Measurements from ENCODE around the gene ADCK1. TPM values are rescaled to one million over a fixed set of nuclear protein-coding genes. Genes with fewer than 3 reads are reported as not detected.

Gene ADCK1
- total and polyA plus RNA-seq, 9 of the 15 experiments (the other 6 are each of a cell fraction or from before 2014, with no cell fraction given) = 2.8 to 8.9 (median 4.3) TPM

- no peak for TF ChIP-seq ZNF398 (CRISPR knock-in tag; IDR thresholded peaks at IDR 0.05)
- no peak for TF ChIP-seq CEBPZ (IDR thresholded peaks at IDR 0.05; ENCODE audit: borderline replicate concordance, low read depth, low read length)
- no peak for TF ChIP-seq PCBP2 (IDR thresholded peaks at IDR 0.05; ENCODE audit: low read depth, low read length, poor library complexity, severe bottlenecking)
- no peak for TF ChIP-seq ZNF586 (CRISPR knock-in tag; conservative IDR thresholded peaks at IDR 0.05)
- no peak for TF ChIP-seq ZBTB43 (CRISPR knock-in tag; IDR thresholded peaks at IDR 0.05)
- TF ChIP-seq ZNF354B (CRISPR knock-in tag; IDR thresholded peaks at IDR 0.05) = no peak
- TF ChIP-seq SOX6 (IDR thresholded peaks at IDR 0.05) = peak; percentile 75
- TF ChIP-seq KAT8 (IDR thresholded peaks at IDR 0.05; ENCODE audit: low read depth) = no peak
- TF ChIP-seq, protein P1, sequence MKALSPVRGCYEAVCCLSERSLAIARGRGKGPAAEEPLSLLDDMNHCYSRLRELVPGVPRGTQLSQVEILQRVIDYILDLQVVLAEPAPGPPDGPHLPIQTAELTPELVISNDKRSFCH (CRISPR knock-in tag; IDR thresholded peaks at IDR 0.05) = no peak
- TF ChIP-seq, protein P1 (tag; IDR thresholded peaks at IDR 0.05) = peak; percentile 83; the same call in 1 of the 2 replicates
- no peak for TF ChIP-seq GTF2F1 (IDR thresholded peaks at IDR 0.05; ENCODE audit: low read depth, low read length)
- TF ChIP-seq CCNT2 (IDR thresholded peaks at IDR 0.05; ENCODE audit: borderline replicate concordance, extremely low read depth, insufficient read length, low read depth, low read length) = peak; percentile 66
- peak; percentile 87 for TF ChIP-seq SMARCA4 (IDR thresholded peaks at IDR 0.05)
- TF ChIP-seq ZNF717 (CRISPR knock-in tag; IDR thresholded peaks at IDR 0.05) = no peak
Measured at GRCh38 chr14:77825895-77826519, 26.1 kb downstream of the ADCK1 start (continued).

All from K562 (cell line).